GM13976 (cell line): ENCODE measurements around the gene ITGA2.

Source experiments
- DNase-seq: peaks from one replicate; pipeline ENCODE4 v3.0.0; 2012; ENCODE audit warnings: low spot score
- CTCF ChIP-seq: IDR thresholded peaks from 2 replicates; pipeline ENCODE4 v1.5.1; 2012; ENCODE audit warnings: borderline replicate concordance, mild to moderate bottlenecking; ENCODE audit not compliant: insufficient read depth; ENCODE audit errors: extremely low read depth, missing control alignments, control extremely low read depth
- in situ Hi-C: fragments of 300-500 bp; cut with MboI; formaldehyde crosslinking; loops from one replicate; pipeline ENCODE4 v1.12.0; 2022; ENCODE audit warnings: low sequenced_read_pairs, mixed read lengths, inconsistent platforms; ENCODE audit not compliant: unreplicated experiment

Gene ITGA2

GRCh38 chr5:53133020-53133419 is 143.9 kb downstream of the ITGA2 start:
- in situ Hi-C loops: no loop called here

More at GRCh38 chr5:53133020-53133419, 143.9 kb downstream of the ITGA2 start:
- no peak for TF ChIP-seq CTCF
- DNase-seq: no peak
